K562 (cell line): ENCODE measurements around the gene CLCA1.

Experiments
- ADNP ChIP-seq: fragments of 200-800 bp; sonication (Bioruptor generic); IDR thresholded peaks from 2 replicates; pipeline ENCODE4 v1.6.1; 2016; ENCODE audit warnings: missing genetic modification characterization, missing compliant biosample characterization
- BRF1 ChIP-seq: IDR thresholded peaks from 3 replicates; pipeline ENCODE4 v1.6.1; 2011; ENCODE audit warnings: borderline replicate concordance, mild to moderate bottlenecking; ENCODE audit not compliant: insufficient read length; ENCODE audit errors: extremely low read depth
- CHD2 ChIP-seq: IDR thresholded peaks from 2 replicates; pipeline ENCODE4 v1.6.1; 2011; ENCODE audit warnings: low read depth, low read length
- MAFF ChIP-seq: IDR thresholded peaks from 2 replicates; pipeline ENCODE4 v1.6.1; 2012; ENCODE audit warnings: low read length, improper control_type of control experiment
- MYC ChIP-seq, 2 experiments: fragments of 250-450 bp in 1 of 2; sonication (Bioruptor Pico) in 1 of 2; IDR thresholded peaks; 2 replicates each; pipeline versions ENCODE4 v1.5.1 to v1.6.1; 2012 to 2021; ENCODE audit warnings: low read depth in 2 of 2, borderline replicate concordance in 1 of 2, improper control_type of control experiment in 1 of 2, low read length in 1 of 2, mild to moderate bottlenecking in 1 of 2, moderate library complexity in 1 of 2
- NFXL1 ChIP-seq: fragments of 450-650 bp; formaldehyde crosslinking; IDR thresholded peaks from 2 replicates; pipeline ENCODE4 v1.4.0; 2021; ENCODE audit warnings: mild to moderate bottlenecking
- POLR2A ChIP-seq: fragments of 450-650 bp; conservative IDR thresholded peaks from 2 replicates; pipeline ENCODE4 v1.6.1; 2016
- SIN3A ChIP-seq, 2 experiments: fragments of 150-350 bp in 1 of 2; IDR thresholded peaks; 2 replicates each; pipeline ENCODE4 v1.6.1; 2011 to 2016; ENCODE audit warnings: borderline replicate concordance in 2 of 2, low read depth in 2 of 2, low read length in 2 of 2, mild to moderate bottlenecking in 2 of 2, moderate library complexity in 2 of 2; ENCODE audit not compliant: control insufficient read depth in 1 of 2
- SPI1 ChIP-seq: IDR thresholded peaks from 2 replicates; pipeline ENCODE4 v1.6.1; 2011; ENCODE audit warnings: low read depth, low read length, control low read depth, borderline replicate concordance
- TEAD4 ChIP-seq, 2 experiments: sonication (generic) in 1 of 2; formaldehyde crosslinking in 1 of 2; IDR thresholded peaks; 2 replicates each; pipeline versions ENCODE4 v1.6.1 to v1.8.0; 2012 to 2022; ENCODE audit warnings: borderline replicate concordance in 1 of 2, inconsistent platforms in 1 of 2, low read length in 1 of 2, mild to moderate bottlenecking in 1 of 2, missing genetic modification reagents in 1 of 2
- ZSCAN29 ChIP-seq: fragments of 450-650 bp; IDR thresholded peaks from 2 replicates; pipeline ENCODE4 v1.6.1; 2017
- TF ChIP-seq, protein P1 (sequence below), 2 experiments: IDR thresholded peaks; 2 replicates each; pipeline ENCODE4 v1.6.1; 2012; ENCODE audit warnings: improper control_type of control experiment in 2 of 2, low read depth in 2 of 2, low read length in 2 of 2, borderline replicate concordance in 1 of 2

DNA sequence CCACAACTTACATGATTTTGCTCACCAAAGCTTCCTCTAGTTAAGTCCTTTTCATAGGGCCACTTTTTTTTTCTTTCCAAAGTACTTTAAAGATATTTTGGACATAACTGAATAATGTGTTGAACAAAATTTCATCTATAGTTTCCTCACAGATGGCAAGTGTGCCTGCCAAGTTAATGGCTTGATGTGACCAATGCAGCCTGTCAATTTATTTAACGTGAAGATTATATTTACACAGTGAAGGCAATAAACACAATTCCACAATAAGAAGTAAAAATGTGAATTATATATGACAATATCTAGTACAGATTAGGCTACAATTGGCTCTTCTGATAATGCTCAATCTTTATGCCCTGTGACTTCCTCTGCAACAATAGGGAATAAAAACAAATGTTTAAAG lies 26.7 kb upstream of the CLCA1 start:
- TF ChIP-seq SPI1 (no peak), MAFF (no peak), SIN3A (IDR thresholded peaks at IDR 0.05; ENCODE audit: borderline replicate concordance in 2 of 2, control insufficient read depth in 1 of 2, low read depth in 2 of 2, low read length in 2 of 2) (no peak), ZSCAN29 (no peak), TEAD4 (IDR thresholded peaks at IDR 0.05; ENCODE audit: low read length) (no peak), TEAD4 (CRISPR knock-in tag; IDR thresholded peaks at IDR 0.05; ENCODE audit: borderline replicate concordance) (no peak), BRF1 (no peak), ADNP (tag) (no peak), CHD2 (no peak), MYC (IDR thresholded peaks at IDR 0.05; ENCODE audit: low read depth, low read length) (no peak), MYC (CRISPR knock-in tag; IDR thresholded peaks at IDR 0.05; ENCODE audit: borderline replicate concordance, low read depth) (no peak), NFXL1 (CRISPR knock-in tag) (no peak), POLR2A (no peak)
- TF ChIP-seq, protein P1, sequence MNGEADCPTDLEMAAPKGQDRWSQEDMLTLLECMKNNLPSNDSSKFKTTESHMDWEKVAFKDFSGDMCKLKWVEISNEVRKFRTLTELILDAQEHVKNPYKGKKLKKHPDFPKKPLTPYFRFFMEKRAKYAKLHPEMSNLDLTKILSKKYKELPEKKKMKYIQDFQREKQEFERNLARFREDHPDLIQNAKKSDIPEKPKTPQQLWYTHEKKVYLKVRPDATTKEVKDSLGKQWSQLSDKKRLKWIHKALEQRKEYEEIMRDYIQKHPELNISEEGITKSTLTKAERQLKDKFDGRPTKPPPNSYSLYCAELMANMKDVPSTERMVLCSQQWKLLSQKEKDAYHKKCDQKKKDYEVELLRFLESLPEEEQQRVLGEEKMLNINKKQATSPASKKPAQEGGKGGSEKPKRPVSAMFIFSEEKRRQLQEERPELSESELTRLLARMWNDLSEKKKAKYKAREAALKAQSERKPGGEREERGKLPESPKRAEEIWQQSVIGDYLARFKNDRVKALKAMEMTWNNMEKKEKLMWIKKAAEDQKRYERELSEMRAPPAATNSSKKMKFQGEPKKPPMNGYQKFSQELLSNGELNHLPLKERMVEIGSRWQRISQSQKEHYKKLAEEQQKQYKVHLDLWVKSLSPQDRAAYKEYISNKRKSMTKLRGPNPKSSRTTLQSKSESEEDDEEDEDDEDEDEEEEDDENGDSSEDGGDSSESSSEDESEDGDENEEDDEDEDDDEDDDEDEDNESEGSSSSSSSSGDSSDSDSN (IDR thresholded peaks at IDR 0.05; ENCODE audit: borderline replicate concordance in 1 of 2, low read depth in 2 of 2, low read length in 2 of 2): no peak
